ENCODE data around the gene RRP9.

The RRP9 gene

DNA sequence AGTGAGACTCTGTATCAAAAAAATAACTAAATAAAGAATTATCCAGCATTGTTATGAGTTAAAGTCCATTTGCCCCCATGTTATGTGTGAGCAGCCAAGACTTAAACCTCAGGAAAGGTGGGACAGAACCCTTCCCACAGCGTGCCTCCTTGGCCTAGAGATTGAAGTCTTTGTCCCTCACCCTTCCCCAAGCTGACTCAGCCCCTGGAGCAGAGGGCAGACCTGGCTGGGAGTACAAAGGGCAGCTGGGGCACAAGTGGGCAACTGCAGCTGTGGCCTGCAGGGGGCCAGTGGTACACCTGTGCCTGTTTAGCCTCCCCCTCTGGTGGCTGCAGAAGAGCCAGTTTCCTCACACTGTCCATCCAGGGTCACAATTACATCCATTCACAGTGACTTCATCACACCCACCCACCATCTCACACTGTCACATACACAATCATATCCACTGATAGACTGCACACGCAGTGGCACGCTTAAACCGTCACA lies 40.7 kb upstream of the RRP9 start:
- Histone ChIP-seq H3K4me2 (ENCODE audit: low read depth, low read length, poor library complexity, severe bottlenecking) (peak overlapping the region; percentile 95), H4K20me1 (ENCODE audit: insufficient read depth, low read length, poor library complexity, severe bottlenecking) (no peaks in the 10 kb centered on the region), H3K9me3 (ENCODE audit: insufficient read depth, low read depth, low read length) (no peaks in the 10 kb centered on the region), H3K79me2 (ENCODE audit: insufficient read depth, low read length) (peaks cover 16% of the 10 kb centered on the region; the same call in 1 of the 2 replicates), H2AFZ (ENCODE audit: low read length) (peak overlapping the region; percentile 93), H3K4me1 (ENCODE audit: insufficient read depth, low read length, poor library complexity, severe bottlenecking) (peaks cover 23% of the 10 kb centered on the region), H3K4me3 (ENCODE audit: low read length, poor library complexity, severe bottlenecking) (peak overlapping the region; percentile 93), H3K9me2 (replicated peaks; ENCODE audit: low read depth, low read length) (no peaks in the 10 kb centered on the region), H3K36me3 (ENCODE audit: insufficient read depth, low read length) (no peaks in the 10 kb centered on the region), H3K9ac (ENCODE audit: low read depth, low read length, poor library complexity, severe bottlenecking) (peak overlapping the region; percentile 82), H3F3A (ENCODE audit: low read depth) (peaks cover 8% of the 10 kb centered on the region), H3K27me3 (ENCODE audit: insufficient read depth, low read length, poor library complexity, severe bottlenecking) (no peaks in the 10 kb centered on the region)
- TF ChIP-seq EZH2phosphoT487 (IDR thresholded peaks at IDR 0.05; ENCODE audit: borderline replicate concordance), result no peak
- TF ChIP-seq, protein P1, sequence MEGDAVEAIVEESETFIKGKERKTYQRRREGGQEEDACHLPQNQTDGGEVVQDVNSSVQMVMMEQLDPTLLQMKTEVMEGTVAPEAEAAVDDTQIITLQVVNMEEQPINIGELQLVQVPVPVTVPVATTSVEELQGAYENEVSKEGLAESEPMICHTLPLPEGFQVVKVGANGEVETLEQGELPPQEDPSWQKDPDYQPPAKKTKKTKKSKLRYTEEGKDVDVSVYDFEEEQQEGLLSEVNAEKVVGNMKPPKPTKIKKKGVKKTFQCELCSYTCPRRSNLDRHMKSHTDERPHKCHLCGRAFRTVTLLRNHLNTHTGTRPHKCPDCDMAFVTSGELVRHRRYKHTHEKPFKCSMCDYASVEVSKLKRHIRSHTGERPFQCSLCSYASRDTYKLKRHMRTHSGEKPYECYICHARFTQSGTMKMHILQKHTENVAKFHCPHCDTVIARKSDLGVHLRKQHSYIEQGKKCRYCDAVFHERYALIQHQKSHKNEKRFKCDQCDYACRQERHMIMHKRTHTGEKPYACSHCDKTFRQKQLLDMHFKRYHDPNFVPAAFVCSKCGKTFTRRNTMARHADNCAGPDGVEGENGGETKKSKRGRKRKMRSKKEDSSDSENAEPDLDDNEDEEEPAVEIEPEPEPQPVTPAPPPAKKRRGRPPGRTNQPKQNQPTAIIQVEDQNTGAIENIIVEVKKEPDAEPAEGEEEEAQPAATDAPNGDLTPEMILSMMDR (conservative IDR thresholded peaks at IDR 0.05; ENCODE audit: low read length), result peak; percentile 92

- TF ChIP-seq EZH2phosphoT487 (IDR thresholded peaks at IDR 0.05; ENCODE audit: borderline replicate concordance), result no peak
- TF ChIP-seq, protein P1 (conservative IDR thresholded peaks at IDR 0.05; ENCODE audit: low read length), result no peak
Observed at GRCh38 chr3:51980253-51980652, 38.5 kb upstream of the RRP9 start.

GRCh38 chr3:51978143-51978502 lies 36.4 kb upstream of the RRP9 start:
- Histone ChIP-seq H3K4me2 (ENCODE audit: low read depth, low read length, poor library complexity, severe bottlenecking) (no peak overlapping the region), H3K4me1 (ENCODE audit: insufficient read depth, low read length, poor library complexity, severe bottlenecking) (peaks cover 39% of the 10 kb centered on the region), H3K27me3 (ENCODE audit: insufficient read depth, low read length, poor library complexity, severe bottlenecking) (no peaks in the 10 kb centered on the region), H3K36me3 (ENCODE audit: insufficient read depth, low read length) (no peaks in the 10 kb centered on the region), H2AFZ (ENCODE audit: low read length) (no peak overlapping the region), H3K9me3 (ENCODE audit: insufficient read depth, low read depth, low read length) (no peaks in the 10 kb centered on the region), H4K20me1 (ENCODE audit: insufficient read depth, low read length, poor library complexity, severe bottlenecking) (no peaks in the 10 kb centered on the region), H3K79me2 (ENCODE audit: insufficient read depth, low read length) (peaks cover 26% of the 10 kb centered on the region), H3K4me3 (ENCODE audit: low read length, poor library complexity, severe bottlenecking) (no peak overlapping the region), H3K9ac (ENCODE audit: low read depth, low read length, poor library complexity, severe bottlenecking) (no peak overlapping the region), H3F3A (ENCODE audit: low read depth) (peaks cover 12% of the 10 kb centered on the region), H3K9me2 (replicated peaks; ENCODE audit: low read depth, low read length) (no peaks in the 10 kb centered on the region)
- TF ChIP-seq EZH2phosphoT487 (IDR thresholded peaks at IDR 0.05; ENCODE audit: borderline replicate concordance), result no peak
- TF ChIP-seq, protein P1 (conservative IDR thresholded peaks at IDR 0.05; ENCODE audit: low read length), result no peak

More at GRCh38 chr3:51980253-51980652, 38.5 kb upstream of the RRP9 start:
- H3K9me3 ChIP-seq (ENCODE audit: insufficient read depth, low read depth, low read length), result no peaks in the 10 kb centered on the region
- H3F3A ChIP-seq (ENCODE audit: low read depth), result peaks cover 12% of the 10 kb centered on the region
- H3K27me3 ChIP-seq (ENCODE audit: insufficient read depth, low read length, poor library complexity, severe bottlenecking), result no peaks in the 10 kb centered on the region
- no peak overlapping the region for H3K4me3 ChIP-seq (ENCODE audit: low read length, poor library complexity, severe bottlenecking)
- no peak overlapping the region for H3K4me2 ChIP-seq (ENCODE audit: low read depth, low read length, poor library complexity, severe bottlenecking)
- H3K9me2 ChIP-seq (replicated peaks; ENCODE audit: low read depth, low read length), result no peaks in the 10 kb centered on the region
- H3K79me2 ChIP-seq (ENCODE audit: insufficient read depth, low read length), result peaks cover 16% of the 10 kb centered on the region; the same call in 1 of the 2 replicates
- no peaks in the 10 kb centered on the region for H4K20me1 ChIP-seq (ENCODE audit: insufficient read depth, low read length, poor library complexity, severe bottlenecking)
- H3K9ac ChIP-seq (ENCODE audit: low read depth, low read length, poor library complexity, severe bottlenecking), result no peak overlapping the region
- H2AFZ ChIP-seq (ENCODE audit: low read length), result no peak overlapping the region
- H3K4me1 ChIP-seq (ENCODE audit: insufficient read depth, low read length, poor library complexity, severe bottlenecking), result peaks cover 40% of the 10 kb centered on the region
- no peaks in the 10 kb centered on the region for H3K36me3 ChIP-seq (ENCODE audit: insufficient read depth, low read length)

Data from Loucy (cell line).